Fibroblast of skin of left biceps (primary cell): Measurements from ENCODE around the gene LIN7A.

ENCODE experiments used
- DNase-seq, 2 experiments: peaks; one replicate each; pipeline ENCODE4 v3.0.0-alpha.2; 2013; ENCODE audit warnings: low read depth in 2 of 2

The LIN7A gene, protein sequence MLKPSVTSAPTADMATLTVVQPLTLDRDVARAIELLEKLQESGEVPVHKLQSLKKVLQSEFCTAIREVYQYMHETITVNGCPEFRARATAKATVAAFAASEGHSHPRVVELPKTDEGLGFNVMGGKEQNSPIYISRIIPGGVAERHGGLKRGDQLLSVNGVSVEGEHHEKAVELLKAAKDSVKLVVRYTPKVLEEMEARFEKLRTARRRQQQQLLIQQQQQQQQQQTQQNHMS

DNA sequence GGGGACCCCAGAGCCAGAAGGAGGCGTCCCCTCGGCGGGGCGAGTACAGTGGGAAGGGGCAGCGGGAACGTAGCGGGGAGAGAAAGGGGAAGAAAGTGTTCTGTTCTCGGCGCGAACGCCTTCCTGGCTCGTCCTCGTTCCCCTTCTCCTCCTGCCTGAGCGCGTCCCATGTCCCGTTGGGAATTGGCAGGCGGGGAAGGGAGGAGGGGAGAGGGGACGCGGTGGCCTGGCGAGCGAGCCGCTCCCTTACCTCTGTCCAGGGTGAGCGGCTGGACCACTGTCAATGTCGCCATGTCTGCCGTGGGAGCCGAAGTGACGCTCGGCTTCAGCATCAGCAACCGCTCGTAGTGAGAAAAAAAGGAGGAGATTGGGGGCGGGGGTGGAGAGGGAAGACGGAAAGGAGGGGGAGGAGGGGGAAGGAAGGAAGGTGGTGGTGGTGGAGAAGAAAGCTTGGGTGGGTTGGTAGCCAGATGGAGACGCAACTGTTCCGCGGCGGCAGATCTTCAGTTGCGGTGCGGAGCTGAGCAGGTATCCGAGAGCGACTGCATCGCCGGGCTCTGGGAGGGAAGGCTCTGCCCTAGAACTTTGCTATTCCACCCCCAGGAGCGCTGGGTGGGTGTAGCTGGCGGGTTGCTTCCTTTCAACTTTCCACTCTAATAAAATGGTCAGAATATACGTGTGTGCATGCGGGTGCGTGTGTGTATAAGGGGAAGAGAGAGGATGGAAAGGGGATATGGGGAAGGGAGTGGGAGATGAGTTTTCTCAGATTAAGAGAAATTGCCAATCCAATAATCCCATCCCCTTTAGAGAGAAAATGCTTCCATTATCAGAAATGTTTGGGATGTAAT, at the start of gene LIN7A:
Gene LIN7A, minus strand, starts transcription at position 544 of the 848 bp plus-strand sequence. Its CDS starts 212 bp downstream, at position 332.
- DNase-seq = no peak

DNA sequence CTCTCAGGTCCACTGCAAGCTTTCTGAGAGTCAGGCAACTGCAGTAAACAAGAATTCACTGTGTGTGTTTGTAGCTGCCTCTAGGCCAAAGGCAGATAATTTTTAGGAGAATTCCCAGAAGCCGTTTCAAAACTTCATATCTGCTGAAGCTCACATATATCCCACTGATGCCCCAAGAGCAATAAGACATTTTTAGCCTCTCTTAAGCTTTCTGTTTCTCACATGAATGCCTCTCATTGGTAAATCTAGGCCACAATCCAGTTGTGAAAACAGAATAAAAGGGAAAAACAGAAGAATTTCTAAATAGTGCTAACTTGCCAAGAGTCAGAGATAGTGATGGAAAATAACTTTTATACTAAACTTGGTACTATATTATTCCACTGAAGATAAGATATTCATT, 48.5 kb upstream of the LIN7A start:
- DNase-seq = no peak

DNA sequence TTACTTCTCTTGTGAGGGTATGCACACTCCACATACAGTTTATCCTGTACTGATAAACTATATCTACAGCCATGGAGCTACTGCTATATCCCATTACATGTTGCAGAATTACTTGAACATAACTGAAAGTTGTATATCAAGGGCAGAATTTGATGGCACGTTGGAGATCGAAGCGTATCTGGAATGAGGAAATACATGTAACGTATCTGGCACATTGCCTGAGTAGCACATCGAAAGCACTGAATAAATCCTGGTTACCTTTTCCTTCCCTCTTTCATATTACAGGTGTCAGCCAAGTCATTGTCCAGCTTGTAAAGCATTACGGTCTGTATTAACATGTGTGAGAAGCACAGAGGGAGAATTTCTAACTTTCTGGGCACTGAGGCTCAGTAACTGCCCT, 42.1 kb upstream of the LIN7A start:
- DNase-seq = no peak

DNA sequence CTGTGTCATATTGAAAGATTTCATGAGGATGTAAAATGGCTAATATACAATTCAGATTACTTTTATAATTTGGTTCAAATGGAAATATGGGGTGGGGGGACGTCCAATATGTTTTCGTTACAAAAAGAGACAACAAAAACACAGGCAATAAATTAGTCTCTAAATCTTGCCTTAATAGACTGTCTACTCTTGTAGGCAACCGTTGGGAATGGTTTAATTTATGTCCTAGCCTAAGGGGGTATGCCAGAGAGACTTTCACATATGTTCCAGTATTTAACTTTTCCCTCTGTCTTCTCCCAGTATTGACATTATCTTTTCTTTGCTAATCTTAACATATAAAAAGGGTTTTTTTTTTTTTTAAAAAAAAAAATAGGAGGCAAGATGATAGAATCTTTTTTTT, 41.5 kb upstream of the LIN7A start:
- DNase-seq = no peak

DNA sequence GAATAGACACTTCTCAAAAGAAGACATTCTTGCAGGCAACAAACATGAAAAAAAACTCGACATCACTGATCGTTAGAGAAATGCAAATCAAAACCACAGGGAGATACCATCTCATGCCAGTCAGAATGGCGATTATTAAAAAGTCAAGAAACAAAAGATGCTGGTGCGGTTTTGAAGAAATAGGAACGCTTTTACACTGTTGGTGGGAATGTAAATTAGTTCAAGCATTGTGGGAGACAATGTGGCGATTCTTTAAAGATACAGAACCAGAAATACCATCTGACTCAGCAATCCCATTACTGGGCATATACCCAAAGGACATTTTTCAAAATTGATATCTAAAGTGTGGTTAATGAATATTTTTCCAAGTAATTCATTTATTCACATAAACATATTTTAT, 39.6 kb upstream of the LIN7A start:
- no peak for DNase-seq

DNA sequence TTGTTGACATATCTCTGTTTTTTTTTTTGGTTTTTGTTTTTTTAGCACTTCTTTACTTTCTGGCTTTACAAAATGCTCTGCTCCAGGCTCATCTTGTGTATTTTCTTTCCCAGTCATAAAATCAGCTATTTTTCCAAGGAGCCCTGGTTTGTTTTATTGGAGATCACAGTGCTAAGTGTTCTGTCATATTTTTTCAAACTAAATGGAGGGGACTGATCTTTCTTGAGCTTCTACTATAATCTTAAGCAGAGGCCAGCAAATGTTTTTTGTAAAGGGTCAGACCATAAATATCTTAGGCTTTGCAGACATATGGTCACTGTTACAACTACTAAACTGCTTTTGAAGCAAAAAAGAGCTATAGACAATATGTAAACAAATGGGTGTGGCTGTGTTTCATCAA, 30.6 kb upstream of the LIN7A start:
- no peak for DNase-seq

DNA sequence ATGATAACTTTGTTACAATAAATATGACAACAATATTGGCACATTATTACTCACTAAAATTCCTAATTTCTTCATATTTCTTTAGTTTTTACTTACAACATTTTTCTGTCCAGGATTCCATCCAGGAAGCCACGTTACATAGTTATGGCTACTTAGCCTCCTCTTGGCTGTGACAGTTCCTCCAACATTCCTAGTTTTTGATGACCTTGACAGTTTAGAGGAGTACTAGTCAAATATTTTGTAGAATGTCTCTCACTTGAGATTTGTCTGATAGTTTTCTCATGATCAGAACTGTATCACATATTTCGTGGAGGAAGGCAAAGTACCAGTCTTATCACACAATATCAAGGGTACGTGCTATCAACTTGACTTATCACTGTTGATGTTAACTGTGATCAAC, 29.8 kb upstream of the LIN7A start:
- DNase-seq = no peak

DNA sequence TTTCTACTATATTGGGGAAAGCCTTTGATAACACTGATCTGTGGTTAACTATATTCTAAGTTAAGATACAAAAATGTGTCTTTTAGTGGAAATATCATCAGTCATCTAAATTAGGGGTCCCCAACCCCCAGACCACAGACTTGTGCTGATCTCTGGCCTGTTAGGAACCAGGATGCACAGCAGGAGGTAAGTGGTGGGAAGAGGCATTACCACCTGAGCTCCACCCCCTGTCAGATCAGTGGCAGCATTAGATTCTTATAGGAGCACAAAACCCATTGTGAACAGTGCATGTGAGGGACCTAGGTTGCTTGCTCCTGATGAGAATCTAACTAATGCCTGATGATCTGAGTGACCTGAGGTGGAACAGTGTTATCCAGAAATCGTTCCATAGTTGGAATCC, 28.3 kb upstream of the LIN7A start:
- no peak for DNase-seq

DNA sequence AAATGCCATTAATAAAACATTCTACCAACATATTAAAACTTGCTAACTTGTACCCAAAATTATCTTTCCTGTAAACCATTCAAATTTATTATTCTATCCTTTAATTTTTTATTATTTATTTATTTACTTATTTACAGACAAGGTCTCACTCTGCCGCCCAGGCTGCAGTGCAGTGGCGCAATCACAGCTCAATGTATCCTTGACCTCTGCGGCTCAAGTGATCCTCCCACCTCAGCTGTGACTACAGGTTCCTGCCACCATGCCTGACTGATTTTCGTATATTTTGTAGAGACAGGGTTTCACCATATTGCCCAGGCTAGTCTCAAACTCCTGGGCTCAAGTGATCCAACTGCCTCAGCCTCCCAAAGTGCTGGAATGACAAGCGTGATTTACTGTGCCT, 20.4 kb upstream of the LIN7A start:
- DNase-seq = no peak

DNA sequence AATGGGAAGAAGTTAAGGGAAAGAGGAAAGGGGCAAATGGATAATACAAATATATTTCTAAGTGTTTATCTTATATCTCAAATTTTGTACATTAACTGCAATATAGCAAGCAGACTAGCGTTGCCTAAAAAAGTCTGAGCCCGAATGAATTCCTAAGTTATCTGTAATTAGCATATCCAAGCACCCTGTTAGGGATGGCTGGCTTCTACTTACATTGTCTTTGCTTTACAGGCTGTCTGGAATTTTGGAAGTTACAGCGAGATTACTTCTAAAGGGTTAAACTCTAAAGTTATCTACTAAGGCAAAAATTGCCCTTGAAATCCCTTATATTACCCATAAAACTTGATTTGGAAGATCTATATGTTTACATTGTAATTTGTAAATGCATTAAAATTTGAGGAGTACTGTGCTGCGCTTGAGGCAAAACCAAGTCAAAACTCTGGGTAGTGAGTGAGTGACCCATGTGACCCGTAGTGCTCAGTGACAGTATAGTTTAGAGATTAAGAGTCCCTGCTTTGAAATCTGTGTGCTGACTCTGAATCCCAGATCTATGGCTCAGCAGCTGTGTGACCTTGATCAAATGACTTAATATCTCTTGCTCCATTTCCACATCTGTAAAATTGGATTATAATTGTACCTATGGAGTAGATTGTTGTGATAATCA, 17.3 kb upstream of the LIN7A start:
- DNase-seq = no peak

DNA sequence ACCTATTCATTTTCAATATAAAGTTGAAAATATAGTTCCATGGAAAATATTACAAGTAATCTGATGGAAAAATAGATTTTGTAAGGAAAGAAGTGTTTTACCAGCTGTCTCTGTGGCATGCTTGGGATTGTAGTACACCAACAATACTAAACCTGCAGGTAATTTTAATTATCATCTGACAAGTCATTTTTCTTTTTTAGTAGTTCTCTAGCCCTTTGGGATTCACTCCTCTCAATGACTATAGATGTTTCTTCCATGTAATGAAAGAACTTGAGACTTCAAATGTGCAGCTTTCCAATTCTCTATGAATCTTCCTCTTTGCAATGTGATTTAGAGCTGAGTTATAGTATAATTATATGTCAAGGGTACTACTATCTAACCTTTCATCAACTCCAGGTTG, 14.7 kb upstream of the LIN7A start:
- DNase-seq = no peak

DNA sequence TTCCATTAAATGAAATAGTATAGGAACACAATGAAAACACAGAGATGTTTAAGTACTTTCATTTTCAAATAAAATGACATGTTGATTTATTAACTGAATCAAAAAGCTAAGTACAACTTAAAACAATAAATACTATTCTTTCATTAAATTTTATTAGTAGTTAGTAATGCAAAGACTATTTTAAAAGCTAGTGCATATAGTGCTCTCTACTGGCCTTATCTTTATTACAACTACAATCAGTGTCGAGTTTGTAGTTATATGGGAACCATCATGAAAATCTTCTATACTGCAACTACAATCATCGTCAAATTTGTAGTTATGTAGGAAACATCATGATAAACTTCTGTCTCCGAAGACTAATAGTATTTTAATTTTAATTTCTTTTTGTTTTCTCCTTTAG, 8.9 kb upstream of the LIN7A start:
- DNase-seq = no peak

DNA sequence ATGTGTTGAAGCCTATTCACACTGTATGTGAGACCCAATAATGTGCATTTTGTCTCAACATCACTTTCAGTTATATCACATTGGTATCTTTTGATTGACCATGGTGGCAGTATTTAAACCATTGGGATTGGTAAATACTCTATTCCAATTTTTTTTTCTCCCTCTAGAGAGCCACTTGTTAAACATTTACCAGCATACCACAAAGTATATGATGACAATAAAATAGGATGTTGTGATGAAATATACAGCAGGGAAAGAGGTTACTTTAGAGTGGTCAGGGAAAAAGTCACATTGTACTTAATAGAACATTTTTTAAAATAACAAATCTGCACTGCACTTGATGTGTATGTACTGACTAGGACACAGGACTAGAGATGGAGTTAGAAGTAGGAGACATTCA, 5.6 kb upstream of the LIN7A start:
- no peak for DNase-seq

DNA sequence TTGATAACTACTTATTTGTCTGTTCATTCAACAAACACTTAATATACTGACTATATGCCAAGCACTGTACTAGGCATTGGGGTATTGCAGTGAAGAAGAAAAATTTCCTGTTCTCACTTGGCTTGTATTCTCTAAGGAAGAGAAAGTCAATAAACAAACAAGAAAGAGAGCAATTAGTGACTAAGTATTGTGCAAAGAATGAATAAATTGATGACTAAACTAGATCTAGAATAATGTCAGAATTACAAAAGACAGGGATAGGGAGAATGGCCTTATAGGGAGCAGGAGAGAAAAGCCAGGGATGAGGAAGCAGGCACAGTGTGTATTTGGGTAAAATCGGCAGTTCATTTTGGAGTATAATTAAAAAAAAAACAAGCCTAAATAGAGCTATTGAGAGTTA, 4.2 kb upstream of the LIN7A start:
- no peak for DNase-seq

DNA sequence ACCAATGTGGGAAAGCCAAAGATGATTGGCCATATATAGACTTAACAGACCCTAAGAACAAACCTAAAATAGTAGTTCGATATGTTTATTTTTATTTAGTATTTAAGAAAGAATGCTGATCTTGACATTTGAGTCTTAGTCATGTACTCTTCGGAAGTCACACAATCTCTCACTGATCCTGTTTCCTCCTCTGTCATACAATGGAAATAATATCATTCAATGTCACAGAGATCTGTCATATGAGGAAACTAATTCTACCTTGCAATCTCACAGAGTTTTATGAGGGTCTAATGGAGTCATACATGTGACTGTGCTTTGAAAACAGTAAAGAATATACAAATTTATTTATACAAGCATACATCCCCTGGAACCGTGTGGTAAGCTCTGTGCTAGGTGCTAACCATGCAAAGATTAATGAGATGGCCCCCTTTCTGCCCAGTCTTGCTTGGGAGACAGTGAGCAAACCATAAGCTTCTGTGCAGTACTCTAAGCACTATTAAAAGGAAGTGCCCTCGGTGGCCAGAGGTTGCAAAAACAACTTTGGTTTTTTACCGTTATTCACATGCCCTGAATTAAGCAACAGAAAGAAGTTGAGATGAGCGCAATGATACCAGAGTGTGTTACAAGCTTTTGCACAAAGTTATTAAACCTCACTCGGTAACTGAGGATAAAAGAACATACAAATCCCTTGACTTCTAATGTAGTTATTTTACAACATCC, 1.7 kb upstream of the LIN7A start:
- DNase-seq = no peak

DNA sequence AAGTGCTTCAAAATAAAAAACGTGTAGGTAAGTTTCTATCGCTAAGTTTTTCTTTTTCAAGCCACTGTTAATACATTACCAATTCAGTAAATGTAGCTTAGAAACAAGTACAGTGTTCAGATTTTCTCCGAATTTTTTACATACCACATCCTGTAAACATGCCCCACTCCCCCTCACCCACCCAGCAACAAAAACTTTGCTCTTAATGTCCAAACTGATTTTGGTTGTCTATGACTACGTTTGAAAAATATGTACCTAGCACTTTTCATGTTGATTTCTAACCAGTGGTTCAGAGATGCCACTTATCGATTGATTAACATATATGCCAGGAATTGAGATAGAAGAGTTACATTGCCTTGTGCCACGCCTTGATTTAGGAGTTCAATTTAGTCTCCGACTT, 663 bp upstream of the LIN7A start:
- no peak for DNase-seq

DNA sequence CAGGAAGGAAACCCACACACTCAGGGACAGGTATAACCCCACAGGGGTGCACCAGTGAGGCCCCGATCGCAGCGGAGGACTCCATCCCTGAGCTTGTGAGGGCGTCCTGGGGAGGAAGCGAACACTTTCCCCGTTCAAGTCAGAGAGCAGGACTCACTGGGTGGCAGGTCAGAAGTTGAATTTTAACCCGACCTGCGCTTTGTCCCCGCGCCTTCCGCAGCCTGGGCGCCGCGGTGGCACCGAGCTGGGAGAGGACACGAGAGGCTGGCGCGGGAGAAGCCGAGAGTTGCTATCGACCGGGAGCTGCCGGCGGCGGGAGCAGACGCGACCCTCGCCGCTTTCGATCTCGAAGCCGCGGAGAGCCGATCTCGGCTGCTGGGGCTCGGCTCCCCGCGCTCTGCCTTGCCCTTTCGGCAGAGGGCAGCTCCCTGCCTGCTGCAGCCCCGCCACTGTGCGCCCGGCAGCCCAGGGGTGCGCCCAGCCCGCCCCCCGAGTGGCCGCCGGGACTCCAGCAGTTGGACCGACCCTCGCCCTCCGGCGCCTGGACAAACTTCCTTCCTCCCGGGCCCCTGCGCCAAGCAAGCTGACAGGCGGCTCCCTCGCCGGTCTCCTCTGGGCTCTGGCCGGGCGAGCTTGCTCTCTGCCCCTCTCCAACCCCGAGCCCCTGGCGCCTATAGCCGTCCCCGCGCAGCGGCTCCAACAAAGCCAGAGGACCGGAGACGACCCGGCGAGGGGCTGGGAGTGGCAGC, 918 bp downstream of the LIN7A start:
- no peak for DNase-seq

DNA sequence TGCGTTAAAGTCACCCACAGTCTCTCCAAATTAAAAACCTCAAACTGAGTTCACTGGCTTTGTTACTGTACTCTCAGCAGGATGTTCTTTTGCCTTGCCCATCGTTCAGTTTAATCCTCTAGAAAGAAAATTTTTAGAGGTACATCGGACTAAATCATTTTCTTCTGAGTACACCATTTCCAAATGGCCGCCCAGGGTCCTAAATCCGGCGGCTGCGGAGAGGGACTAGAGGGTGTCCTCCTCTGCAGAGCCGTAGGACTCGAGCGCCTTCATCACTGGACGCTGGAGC, 1.4 kb downstream of the LIN7A start:
- no peak for DNase-seq

DNA sequence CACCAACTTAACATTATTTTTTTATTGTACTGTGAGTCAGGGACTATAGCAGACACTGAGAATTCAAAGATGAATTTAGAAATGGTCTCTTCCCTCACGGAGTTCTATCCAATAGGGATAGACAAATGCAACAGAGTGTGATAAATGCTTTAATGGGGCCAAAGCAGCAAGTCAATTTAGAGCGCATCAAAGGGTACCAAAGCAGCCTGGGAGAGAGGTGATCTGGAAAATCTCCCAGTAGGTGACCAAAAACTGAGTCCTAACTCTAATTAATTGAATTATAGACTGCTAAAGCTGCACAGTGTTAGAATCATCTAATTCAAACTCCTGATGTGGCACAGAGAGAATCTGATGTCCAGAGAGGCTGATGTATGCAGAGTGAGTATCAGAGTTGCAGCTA, 2.6 kb downstream of the LIN7A start:
- no peak for DNase-seq

DNA sequence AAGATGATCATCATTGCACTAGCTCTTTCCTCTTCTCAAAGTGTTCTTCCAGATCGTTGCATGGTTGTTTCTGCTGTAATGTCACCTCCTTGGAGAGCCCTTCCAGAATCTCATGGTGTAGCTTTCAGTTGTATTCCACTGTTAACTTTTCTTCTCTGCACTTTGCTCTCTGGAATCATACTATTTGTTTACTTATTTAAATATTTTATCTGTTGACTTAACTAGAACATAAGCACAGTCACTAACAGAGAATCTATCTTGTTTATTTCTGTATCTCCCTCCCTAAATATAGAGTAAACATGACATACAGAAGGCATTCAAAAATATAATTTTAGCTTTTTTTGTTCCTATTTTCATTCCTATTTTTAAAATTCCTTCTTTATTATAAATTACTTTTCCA, 11.8 kb downstream of the LIN7A start:
- no peak for DNase-seq

DNA sequence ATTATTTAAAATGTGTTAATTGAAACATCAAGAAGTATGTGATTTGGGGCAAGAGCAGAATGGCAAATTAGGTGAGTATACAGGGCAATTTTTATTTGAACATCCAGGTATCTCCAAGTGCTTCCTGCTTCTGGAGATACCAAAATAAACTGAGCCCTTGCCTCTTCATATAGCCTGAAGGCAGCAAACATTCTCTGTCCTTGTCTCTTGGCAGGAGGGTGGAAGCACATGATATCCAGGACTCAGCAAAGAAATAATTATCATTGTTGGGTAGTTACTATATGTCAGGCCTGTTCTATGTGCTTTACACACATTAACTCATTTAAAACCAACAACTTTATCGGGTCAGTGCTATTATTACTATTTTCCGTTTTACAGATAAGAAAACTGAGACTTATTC, 12.5 kb downstream of the LIN7A start:
- no peak for DNase-seq

DNA sequence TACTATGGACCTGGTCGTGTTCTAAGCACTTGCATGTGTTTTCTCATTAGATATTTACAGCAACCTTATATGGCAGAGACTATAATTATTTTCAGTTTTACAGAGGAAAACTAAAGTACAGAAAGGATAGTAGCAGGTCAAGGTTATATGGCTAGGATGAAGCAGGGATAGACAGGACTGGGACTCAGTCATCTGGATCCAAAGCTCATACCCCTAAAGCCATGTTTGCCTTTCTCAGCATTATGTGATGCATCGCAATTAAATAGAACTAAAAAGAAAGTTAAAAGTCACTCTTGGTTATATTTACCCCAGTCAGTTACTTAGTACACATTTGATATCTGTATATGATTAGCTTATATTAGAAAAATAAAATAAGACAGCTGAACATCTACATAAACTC, 13.3 kb downstream of the LIN7A start:
- no peak for DNase-seq
